IPS-18c (cell line): ENCODE data around the gene RPS3.
"Not testable (repeated sequence)": the region's sequence is repeated elsewhere in the genome, so short reads cannot be mapped to it uniquely, and the experiment has no call there.

Experiments used
- H3K4me3 ChIP-seq: 2 replicates; pipeline ENCODE4 v1.7.0; 2013; ENCODE audit warnings: low read depth, mild to moderate bottlenecking, low read length, moderate library complexity; ENCODE audit not compliant: insufficient read depth
- H3K9me3 ChIP-seq: one replicate; pipeline ENCODE4 v1.6.1; 2013; ENCODE audit warnings: mild to moderate bottlenecking, low read length, moderate library complexity; ENCODE audit not compliant: control insufficient read depth, insufficient read depth

RPS3 gene

DNA sequence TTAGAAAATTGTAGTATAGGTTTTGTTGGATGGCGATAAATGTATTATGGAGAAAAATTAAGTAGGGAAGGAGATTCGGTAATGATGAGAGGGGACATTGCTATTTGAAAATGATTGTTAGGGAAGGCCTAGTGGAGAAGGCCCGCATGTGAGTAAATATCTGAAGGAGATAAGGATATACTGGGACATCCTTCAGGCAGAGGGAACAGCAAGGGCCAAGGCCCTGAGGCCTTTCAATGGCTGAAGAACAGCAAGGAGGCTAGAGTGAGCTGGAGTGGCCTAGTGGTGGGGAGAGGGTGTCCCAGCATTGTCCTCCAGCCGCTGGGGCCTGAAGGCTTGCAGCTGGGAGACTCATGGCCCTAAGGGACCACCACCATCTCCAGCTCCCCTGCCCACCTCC, 24.7 kb upstream of the RPS3 start:
- peaks cover 2% of the 10 kb centered on the region for H3K9me3 ChIP-seq
- H3K4me3 ChIP-seq, result no peak overlapping the region

- Histone ChIP-seq H3K9me3 (peaks cover 2% of the 10 kb centered on the region), H3K4me3 (no peak overlapping the region)
Observed at GRCh38 chr11:75375626-75376025, 23.7 kb upstream of the RPS3 start.

GRCh38 chr11:75376175-75376574, 23.1 kb upstream of the RPS3 start:
- no peak overlapping the region for H3K4me3 ChIP-seq
- H3K9me3 ChIP-seq, result peaks cover 2% of the 10 kb centered on the region

DNA sequence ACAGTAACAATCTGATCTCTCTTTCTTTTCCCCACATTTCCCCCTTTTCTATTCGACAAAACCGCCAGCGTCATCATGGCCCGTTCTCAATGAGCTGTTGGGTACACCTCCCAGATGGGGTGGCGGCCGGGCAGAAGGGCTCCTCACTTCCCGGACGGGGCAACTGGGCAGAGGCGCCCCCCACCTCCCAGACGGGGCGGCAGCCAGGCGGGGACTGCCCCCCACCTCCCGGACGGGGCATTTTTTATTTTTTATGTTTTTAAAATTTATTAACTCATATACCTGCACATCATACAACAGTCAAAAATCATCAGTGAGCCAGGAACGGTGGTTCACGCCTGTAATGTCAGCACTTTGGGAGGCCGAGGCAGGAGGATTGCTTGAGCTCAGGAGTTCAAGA, 20.5 kb upstream of the RPS3 start:
- not testable (repeated sequence) for H3K9me3 ChIP-seq, H3K4me3 ChIP-seq

DNA sequence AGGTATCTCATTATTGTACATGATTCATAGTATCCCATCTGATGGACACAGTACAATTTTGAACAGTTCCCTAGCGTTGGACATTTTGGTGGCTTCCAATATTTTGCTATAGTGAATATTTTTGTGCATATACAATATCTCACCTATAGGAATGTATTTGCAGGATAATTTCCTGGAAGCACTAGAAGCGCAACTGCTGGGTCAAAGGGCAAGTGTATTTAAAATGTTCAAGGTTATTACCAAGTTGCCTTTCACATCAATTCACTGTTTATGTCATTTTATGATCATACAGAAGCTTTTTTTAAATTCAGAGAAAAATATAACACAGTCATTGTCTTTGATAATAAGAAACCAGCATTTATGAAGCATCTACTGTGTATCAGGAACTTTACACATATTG, 19.1 kb upstream of the RPS3 start:
- Histone ChIP-seq H3K9me3 (peaks cover 2% of the 10 kb centered on the region), H3K4me3 (no peak overlapping the region)

DNA sequence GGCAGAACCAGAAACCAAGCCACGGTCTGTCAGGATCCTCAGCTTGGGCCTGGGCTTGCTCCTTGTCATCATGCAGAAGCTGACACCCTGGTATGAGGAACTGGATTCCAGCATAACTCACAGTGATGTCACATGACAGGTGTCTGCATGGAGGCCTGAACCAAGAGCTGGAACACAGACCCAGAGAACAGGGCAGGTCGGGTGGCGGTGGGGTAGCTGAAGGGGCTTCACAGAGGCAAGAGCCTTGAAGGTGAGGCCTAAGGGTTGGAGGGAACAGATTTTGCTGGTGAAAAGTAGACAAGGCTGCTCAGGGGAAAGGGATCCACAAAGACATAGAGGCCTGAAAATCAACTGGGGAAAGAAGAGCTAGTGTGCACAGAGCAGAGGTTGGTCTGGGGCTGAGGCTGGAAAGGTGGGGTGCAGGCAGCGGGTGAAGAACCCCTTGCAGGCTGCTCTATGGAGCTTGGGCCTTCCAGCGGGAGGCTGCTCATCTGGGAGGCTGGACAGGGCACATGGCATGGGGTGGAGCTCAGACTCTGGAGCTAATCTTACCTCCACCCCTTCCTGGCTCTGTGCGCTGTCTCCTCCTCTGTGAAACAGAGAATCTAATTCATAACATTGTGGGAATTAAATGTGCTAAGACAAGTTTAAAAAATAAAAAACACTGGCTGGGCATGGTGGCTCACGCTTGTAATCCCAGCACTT, 18.4 kb upstream of the RPS3 start:
- H3K4me3 ChIP-seq, result no peak overlapping the region
- peaks cover 2% of the 10 kb centered on the region for H3K9me3 ChIP-seq

DNA sequence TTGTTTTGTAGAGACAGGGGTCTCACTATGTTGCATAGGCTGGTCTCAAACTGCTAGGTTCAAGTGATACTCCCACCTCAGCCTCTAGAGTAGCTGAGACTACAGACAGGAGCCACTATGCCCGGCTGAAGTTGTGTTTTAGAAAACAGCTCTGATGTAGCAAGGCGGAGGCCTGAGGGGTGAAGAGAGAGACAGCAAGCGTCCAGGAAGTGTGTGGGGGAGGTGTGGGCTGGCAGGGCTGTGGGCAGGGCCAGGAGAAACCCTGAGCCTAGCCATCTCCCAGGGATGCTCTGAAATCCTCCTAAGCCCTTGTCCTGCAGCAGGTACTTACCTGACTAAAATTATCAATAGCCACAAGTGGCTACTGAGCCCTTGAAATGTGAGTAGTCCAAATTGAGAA, 16.1 kb upstream of the RPS3 start:
- H3K9me3 ChIP-seq, result no peaks in the 10 kb centered on the region
- no peak overlapping the region for H3K4me3 ChIP-seq

- no peak overlapping the region for H3K4me3 ChIP-seq
Observed at GRCh38 chr11:75384438-75385080, 14.8 kb upstream of the RPS3 start.

DNA sequence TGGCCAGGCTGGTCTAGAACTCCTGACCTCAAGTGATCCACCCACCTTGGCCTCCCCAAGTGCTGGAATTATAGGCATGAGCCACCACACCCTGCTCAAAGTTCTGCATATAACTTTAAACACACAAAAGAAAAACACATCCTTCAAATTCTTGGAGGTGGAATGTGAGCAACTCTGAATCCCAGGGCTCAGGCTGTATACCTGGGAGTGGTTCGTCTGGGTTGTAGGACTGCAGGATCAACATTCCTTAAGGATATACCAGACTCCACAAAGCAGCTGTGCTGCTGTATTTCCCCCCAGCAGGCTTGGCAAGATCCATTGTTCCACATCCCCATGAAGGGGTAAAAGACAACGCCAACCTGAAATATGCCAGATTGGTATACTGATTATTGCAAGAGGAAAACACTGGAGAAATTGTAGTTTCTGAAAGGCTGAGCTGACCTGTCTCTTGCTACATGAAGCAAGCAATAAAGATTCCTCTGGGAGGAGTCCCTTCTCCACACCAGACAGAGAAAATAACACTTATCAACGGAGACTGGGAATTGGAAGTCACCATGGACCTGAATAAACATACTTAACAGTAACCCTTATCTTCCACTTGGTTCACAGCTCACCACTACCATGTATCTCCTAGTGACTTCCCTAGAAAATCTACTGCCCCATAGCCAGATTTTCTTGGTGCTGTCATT, 12.2 kb upstream of the RPS3 start:
- Histone ChIP-seq H3K4me3 (no peak overlapping the region), H3K9me3 (no peaks in the 10 kb centered on the region)

More at GRCh38 chr11:75384438-75385080, 14.8 kb upstream of the RPS3 start:
- H3K9me3 ChIP-seq, result no peaks in the 10 kb centered on the region

DNA sequence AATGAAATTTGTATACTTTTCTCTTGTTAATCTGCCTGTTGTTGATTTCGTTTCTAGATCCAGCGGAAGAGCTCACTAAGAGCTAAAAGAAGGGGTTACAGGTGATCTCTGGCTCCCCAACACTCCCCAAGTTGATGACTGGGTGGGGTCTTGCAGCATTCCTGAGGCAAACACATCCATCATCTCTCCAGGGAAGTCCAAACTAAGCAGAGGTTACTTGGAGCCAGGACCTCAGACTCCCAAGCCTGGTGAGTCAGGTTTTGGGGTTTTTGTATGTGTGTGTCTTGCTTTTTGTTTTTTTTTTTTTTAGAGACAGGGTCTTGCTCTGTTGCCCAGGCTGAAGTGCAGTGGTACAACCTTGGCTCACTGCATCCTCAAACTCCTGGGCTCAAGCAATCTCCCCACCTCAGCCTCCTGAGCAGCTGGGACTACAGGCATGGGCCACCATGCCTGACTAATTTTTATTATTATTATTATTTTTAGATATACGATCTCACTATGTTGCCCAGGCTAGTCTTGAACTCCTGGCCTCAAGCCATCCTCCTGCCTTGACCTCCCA, 11.5 kb upstream of the RPS3 start:
- Histone ChIP-seq H3K4me3 (no peak overlapping the region), H3K9me3 (no peaks in the 10 kb centered on the region)

DNA sequence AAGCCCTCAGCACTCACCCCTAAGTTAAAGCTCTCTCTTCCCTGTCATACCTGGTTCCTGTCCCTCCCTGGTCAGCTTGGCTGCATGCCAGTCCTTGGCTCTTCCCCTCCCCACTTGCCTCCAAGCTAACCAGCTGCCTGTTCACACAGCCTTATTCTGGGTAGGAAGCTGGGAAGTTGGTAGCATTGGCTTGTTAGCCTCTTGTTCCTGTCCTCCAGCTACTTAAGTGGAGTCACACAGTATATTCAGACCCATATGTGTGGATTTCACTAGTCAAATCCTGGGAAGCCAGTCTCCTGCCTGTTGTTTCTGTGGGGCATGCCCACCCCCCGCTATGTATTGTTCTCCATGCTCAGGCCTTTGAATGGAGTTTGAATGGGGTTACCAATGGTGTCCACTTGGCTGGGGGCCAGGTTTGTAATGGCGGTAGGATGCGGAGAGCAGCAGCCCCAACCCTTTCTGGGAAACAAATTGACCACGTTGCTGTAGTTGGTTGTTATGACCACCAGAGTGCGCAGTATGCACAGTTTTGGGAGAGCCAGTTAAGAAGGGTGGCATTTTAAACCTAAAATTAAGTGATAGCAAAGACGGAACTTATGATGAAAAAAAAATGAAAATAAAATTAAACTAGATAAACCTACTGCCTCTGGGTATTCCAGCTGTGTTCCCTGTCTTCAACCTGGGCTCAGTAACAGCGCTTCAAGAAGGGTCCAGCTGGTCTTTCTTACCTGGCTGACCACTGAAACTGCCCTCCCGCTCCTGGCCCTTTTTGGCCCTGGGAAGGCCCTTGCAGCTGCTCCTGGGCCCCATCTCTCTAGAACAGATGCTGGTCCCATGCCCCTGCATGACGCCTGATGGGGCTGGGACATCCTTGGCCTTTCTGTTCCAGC, 10.7 kb upstream of the RPS3 start:
- Histone ChIP-seq H3K4me3 (no peak overlapping the region; the same call in 1 of the 2 replicates), H3K9me3 (no peaks in the 10 kb centered on the region)

- H3K4me3 ChIP-seq, result no peak overlapping the region
- H3K9me3 ChIP-seq, result no peaks in the 10 kb centered on the region
Observed at GRCh38 chr11:75389276-75389605, 10.1 kb upstream of the RPS3 start.

- H3K4me3 ChIP-seq, result no peak overlapping the region
- no peaks in the 10 kb centered on the region for H3K9me3 ChIP-seq
Observed at GRCh38 chr11:75389925-75390324, 9.4 kb upstream of the RPS3 start.

GRCh38 chr11:75394085-75394840, 5.1 kb upstream of the RPS3 start:
- no peaks in the 10 kb centered on the region for H3K9me3 ChIP-seq
- H3K4me3 ChIP-seq, result no peak overlapping the region

GRCh38 chr11:75398906-75399305, 412 bp upstream of the RPS3 start:
- Histone ChIP-seq H3K9me3 (no peaks in the 10 kb centered on the region), H3K4me3 (no peak overlapping the region)

- H3K9me3 ChIP-seq, result no peaks in the 10 kb centered on the region
- peak overlapping the region; percentile 90 for H3K4me3 ChIP-seq
Observed at GRCh38 chr11:75400146-75400865, 988 bp downstream of the RPS3 start.
